Fibroblast of lung (primary cell): ENCODE results near the gene CIPC. TPM values are rescaled to one million over a fixed set of nuclear protein-coding genes. Genes with fewer than 3 reads are reported as not detected.

Source experiments
- DNase-seq, 2 donors: peaks; one replicate each; pipeline versions ENCODE4 v3.0.0 to v3.0.0-alpha.2; 2010; ENCODE audit warnings: low read depth in 2 of 2
- H2AFZ ChIP-seq: 2 replicates; pipeline ENCODE4 v1.5.1; 2012; ENCODE audit warnings: low read length, control low read depth, inconsistent platforms
- H3K27ac ChIP-seq: 2 replicates; pipeline ENCODE4 v1.5.1; 2011; ENCODE audit warnings: low read length, control low read depth; ENCODE audit not compliant: insufficient read depth
- H3K27me3 ChIP-seq: 2 replicates; pipeline ENCODE4 v1.5.1; 2011; ENCODE audit warnings: mild to moderate bottlenecking, low read length; ENCODE audit not compliant: control insufficient read depth, insufficient read depth
- H3K36me3 ChIP-seq: 2 replicates; pipeline ENCODE4 v1.5.1; 2011; ENCODE audit warnings: low read length; ENCODE audit not compliant: control insufficient read depth, insufficient read depth
- H3K4me1 ChIP-seq: 2 replicates; pipeline ENCODE4 v1.5.1; 2011; ENCODE audit warnings: low read length; ENCODE audit not compliant: control insufficient read depth, insufficient read depth; ENCODE audit errors: extremely low read depth
- H3K4me2 ChIP-seq: 2 replicates; pipeline ENCODE4 v1.5.1; 2011; ENCODE audit warnings: low read length, control low read depth; ENCODE audit not compliant: insufficient read depth; ENCODE audit errors: extremely low read depth
- H3K4me3 ChIP-seq, 4 experiments: fragments of 200-600 bp in 1 of 4; sonication (generic) in 1 of 4; replicated peaks in 1 of 4; 2 replicates each; pipeline ENCODE4 v1.5.1; 2011 to 2016; ENCODE audit warnings: low read length in 4 of 4, low read depth in 3 of 4, mild to moderate bottlenecking in 3 of 4, control low read depth in 2 of 4, inconsistent platforms in 1 of 4, mixed read lengths in 1 of 4; ENCODE audit not compliant: insufficient read depth in 1 of 4; ENCODE audit errors: control extremely low read depth in 1 of 4
- H3K79me2 ChIP-seq: 2 replicates; pipeline ENCODE4 v1.5.1; 2012; ENCODE audit warnings: mild to moderate bottlenecking, low read length, inconsistent platforms; ENCODE audit not compliant: control insufficient read depth, insufficient read depth
- H3K9ac ChIP-seq: 2 replicates; pipeline ENCODE4 v1.5.1; 2011; ENCODE audit warnings: mild to moderate bottlenecking, low read length, control low read depth; ENCODE audit not compliant: insufficient read depth
- H3K9me3 ChIP-seq: 2 replicates; pipeline ENCODE4 v1.5.1; 2012; ENCODE audit warnings: low read depth, low read length; ENCODE audit not compliant: control insufficient read depth, insufficient read depth
- H4K20me1 ChIP-seq: 2 replicates; pipeline ENCODE4 v1.5.1; 2011; ENCODE audit warnings: low read length; ENCODE audit not compliant: control insufficient read depth, insufficient read depth; ENCODE audit errors: extremely low read depth
- CTCF ChIP-seq, 2 donors: IDR thresholded peaks in 1 of 2; conservative IDR thresholded peaks in 1 of 2; 1 replicate in 1 of 2; 2 replicates in 1 of 2; pipeline ENCODE4 v1.5.1; 2011 to 2012; ENCODE audit warnings: low read length in 2 of 2, control low read depth in 1 of 2, inconsistent platforms in 1 of 2, low read depth in 1 of 2, mild to moderate bottlenecking in 1 of 2
- EZH2 ChIP-seq: IDR thresholded peaks from 2 replicates; pipeline ENCODE4 v1.5.1; 2012; ENCODE audit warnings: low read length, control low read depth, mild to moderate bottlenecking; ENCODE audit errors: missing control alignments
- polyA plus RNA-seq, 2 donors: library from polyadenylated mRNA; depleted of rRNA in 1 of 2; stranded (reverse) in 1 of 2; unstranded in 1 of 2; fragments of >200 nt; gene quantifications; 2 replicates each; pipeline ENCODE4 v1.2.1, GENCODE V29; 2011 to 2012; ENCODE audit warnings: missing spikeins in 1 of 2
- total RNA-seq: library from RNA; depleted of rRNA; stranded (reverse); fragments of >200 nt; gene quantifications from 2 replicates; pipeline ENCODE4 v1.2.1, GENCODE V29; 2014

Gene CIPC
- total and polyA plus RNA-seq, 2 donors (not counting 1 experiment from before 2014, with no cell fraction given): 12.1 to 12.8 TPM

GRCh38 chr14:77157740-77158139 lies 59.7 kb downstream of the CIPC start:
- Histone ChIP-seq H3K27ac (no peak overlapping the region), H3K9me3 (no peaks in the 10 kb centered on the region), H3K27me3 (peaks cover 13% of the 10 kb centered on the region), H3K4me2 (no peak overlapping the region), H3K9ac (no peak overlapping the region), H2AFZ (no peak overlapping the region), H4K20me1 (no peaks in the 10 kb centered on the region), H3K79me2 (no peaks in the 10 kb centered on the region), H3K4me1 (peaks cover 3% of the 10 kb centered on the region), H3K4me3 (no peak overlapping the region), H3K36me3 (no peaks in the 10 kb centered on the region)
- no peak for DNase-seq
- TF ChIP-seq EZH2 (no peak), CTCF (conservative IDR thresholded peaks at IDR 0.05 in 1 of 2, IDR thresholded peaks at IDR 0.05 in 1 of 2; ENCODE audit: low read depth in 1 of 2, low read length in 2 of 2) (no peak)

GRCh38 chr14:77158175-77158881 lies 60.3 kb downstream of the CIPC start:
- Histone ChIP-seq H3K9me3 (no peaks in the 10 kb centered on the region), H3K79me2 (no peaks in the 10 kb centered on the region), H3K4me2 (peak overlapping the region; percentile 54), H3K9ac (no peak overlapping the region), H3K27ac (no peak overlapping the region), H4K20me1 (no peaks in the 10 kb centered on the region), H2AFZ (peak overlapping the region; percentile 9), H3K36me3 (no peaks in the 10 kb centered on the region), H3K4me1 (peaks cover 3% of the 10 kb centered on the region), H3K4me3 (no peak overlapping the region), H3K27me3 (peaks cover 13% of the 10 kb centered on the region)
- DNase-seq: peak; percentile 61 to 76
- TF ChIP-seq CTCF (conservative IDR thresholded peaks at IDR 0.05 in 1 of 2, IDR thresholded peaks at IDR 0.05 in 1 of 2; ENCODE audit: low read depth in 1 of 2, low read length in 2 of 2): no peak
- TF ChIP-seq EZH2: no peak

GRCh38 chr14:77158882-77159255 lies 60.8 kb downstream of the CIPC start:
- DNase-seq: no peak
- Histone ChIP-seq H3K79me2 (no peaks in the 10 kb centered on the region), H3K9ac (no peak overlapping the region), H3K9me3 (no peaks in the 10 kb centered on the region), H4K20me1 (no peaks in the 10 kb centered on the region), H2AFZ (peak overlapping the region; percentile 9), H3K4me1 (peaks cover 3% of the 10 kb centered on the region), H3K4me3 (no peak overlapping the region), H3K27me3 (peaks cover 13% of the 10 kb centered on the region), H3K27ac (no peak overlapping the region), H3K36me3 (no peaks in the 10 kb centered on the region), H3K4me2 (no peak overlapping the region)
- no peak for TF ChIP-seq EZH2
- no peak for TF ChIP-seq CTCF (conservative IDR thresholded peaks at IDR 0.05 in 1 of 2, IDR thresholded peaks at IDR 0.05 in 1 of 2; ENCODE audit: low read depth in 1 of 2, low read length in 2 of 2)
